Measurements from ENCODE around the gene PTCD2. TPM values are rescaled to one million over a fixed set of nuclear protein-coding genes. Genes with fewer than 3 reads are reported as not detected.
A peak's percentile ranks its signal among the peaks of the same experiment; 100 is the strongest.

Gene PTCD2
- total RNA-seq, 4 donors from 2014 or later: 4.8 to 10.2 (median 7.7) TPM

DNA sequence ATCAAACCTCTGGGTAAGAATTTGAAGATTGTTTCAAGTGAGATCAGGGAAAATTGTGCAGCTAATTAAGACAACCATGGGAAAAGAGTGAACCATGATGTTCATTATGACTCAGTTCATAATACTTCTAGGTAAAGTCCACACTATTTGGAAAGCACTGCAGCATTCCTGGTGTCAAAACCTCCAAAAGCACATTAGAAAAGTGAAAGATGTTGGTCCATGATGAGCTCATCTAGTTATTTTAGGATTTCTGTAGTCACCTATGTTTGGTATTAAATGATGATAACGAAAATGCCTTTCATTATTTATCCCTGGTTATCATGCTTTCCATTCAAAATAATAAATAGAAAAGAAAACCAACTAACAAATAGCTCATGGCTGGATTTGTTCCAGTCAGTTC is 49.1 kb downstream of the PTCD2 start:
- TF ChIP-seq, protein P1, sequence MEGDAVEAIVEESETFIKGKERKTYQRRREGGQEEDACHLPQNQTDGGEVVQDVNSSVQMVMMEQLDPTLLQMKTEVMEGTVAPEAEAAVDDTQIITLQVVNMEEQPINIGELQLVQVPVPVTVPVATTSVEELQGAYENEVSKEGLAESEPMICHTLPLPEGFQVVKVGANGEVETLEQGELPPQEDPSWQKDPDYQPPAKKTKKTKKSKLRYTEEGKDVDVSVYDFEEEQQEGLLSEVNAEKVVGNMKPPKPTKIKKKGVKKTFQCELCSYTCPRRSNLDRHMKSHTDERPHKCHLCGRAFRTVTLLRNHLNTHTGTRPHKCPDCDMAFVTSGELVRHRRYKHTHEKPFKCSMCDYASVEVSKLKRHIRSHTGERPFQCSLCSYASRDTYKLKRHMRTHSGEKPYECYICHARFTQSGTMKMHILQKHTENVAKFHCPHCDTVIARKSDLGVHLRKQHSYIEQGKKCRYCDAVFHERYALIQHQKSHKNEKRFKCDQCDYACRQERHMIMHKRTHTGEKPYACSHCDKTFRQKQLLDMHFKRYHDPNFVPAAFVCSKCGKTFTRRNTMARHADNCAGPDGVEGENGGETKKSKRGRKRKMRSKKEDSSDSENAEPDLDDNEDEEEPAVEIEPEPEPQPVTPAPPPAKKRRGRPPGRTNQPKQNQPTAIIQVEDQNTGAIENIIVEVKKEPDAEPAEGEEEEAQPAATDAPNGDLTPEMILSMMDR (IDR thresholded peaks at IDR 0.05): no peak
- no peak for DNase-seq (ENCODE audit: low spot score)
- ATAC-seq (ENCODE audit: low FRiP score): no peak

DNA sequence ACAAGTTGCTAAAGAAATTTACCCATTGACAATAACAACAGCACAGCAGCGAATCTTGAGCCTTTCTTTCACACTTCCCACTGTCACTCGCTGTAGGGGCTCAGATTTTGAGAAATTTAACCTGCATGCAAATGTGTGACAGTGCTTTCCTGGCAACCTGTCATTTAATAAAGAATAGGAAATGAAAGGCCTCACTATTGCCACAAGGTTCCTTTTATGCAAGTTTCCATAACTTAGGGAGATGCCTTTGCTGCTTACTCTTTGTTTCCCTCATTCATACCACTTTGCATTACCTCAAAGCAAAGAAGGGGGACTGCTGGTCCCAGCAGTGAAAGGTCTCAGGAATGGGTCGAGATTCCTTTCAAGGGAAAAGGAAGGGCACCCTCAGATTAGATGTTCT is 49.5 kb downstream of the PTCD2 start:
- no peak for DNase-seq (ENCODE audit: low spot score)
- TF ChIP-seq, protein P1 (IDR thresholded peaks at IDR 0.05): no peak
- no peak for ATAC-seq (ENCODE audit: low FRiP score)

DNA sequence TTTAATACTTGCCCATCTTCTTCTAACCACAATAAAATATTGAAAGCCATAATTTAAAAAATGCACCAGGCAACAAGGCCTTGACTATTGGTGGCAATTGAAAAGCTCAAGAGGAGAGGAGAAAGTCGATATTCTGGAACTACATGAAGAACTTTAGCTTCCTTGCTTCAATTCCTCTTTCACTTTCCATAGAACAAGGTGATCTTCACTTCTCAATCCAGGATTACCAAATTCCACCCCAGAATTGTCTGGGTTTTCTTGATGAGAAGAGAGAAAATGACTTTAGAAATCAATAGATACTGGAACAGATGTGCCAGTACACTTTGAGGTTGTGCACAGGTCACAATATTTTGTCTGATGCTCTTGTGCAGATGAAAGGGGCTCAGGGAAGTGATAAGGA is 52.2 kb downstream of the PTCD2 start:
- ATAC-seq (ENCODE audit: low FRiP score) (no peak), DNase-seq (ENCODE audit: low spot score) (no peak)
- TF ChIP-seq, protein P1 (IDR thresholded peaks at IDR 0.05): no peak

DNA sequence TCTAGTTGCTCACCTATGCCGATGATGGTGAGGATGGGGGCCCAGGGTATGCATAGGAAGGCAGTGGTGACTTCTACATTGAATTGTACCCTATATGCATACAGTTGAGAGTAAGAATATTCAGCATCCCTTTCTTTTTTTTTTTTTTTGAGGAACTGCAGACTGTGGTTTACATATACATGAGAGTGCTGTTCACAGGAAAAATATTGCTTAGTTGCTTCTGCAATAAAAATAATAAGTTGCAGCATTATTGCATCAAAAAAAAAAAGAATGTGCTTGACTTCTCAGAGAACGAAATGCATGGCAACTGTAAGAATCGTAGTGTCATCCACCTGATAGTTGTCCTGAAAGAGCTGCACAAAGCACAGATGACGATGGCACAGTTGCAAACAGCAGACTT is 52.8 kb downstream of the PTCD2 start:
- ATAC-seq (ENCODE audit: low FRiP score) (no peak), DNase-seq (ENCODE audit: low spot score) (no peak)
- TF ChIP-seq, protein P1 (IDR thresholded peaks at IDR 0.05): no peak

DNA sequence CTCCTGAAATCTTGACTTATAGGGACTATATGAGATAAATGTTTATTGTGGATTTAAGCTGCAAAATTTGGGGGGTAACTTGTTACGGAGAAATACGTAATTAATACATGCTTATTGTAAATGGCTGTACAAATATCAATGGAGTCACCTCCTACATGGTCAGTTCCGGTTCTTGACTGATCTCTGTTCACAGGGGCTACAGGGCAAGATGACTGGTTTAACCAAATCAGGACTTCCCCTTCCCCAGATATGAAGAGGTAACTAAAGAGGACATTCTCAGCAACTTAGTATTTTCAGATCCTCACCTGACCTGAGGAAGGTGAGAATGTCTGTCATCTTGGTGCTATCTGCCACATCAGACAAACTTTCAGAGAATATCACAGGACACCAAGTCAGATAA is 54.7 kb downstream of the PTCD2 start:
- TF ChIP-seq, protein P1 (IDR thresholded peaks at IDR 0.05): no peak
- DNase-seq (ENCODE audit: low spot score) (no peak), ATAC-seq (ENCODE audit: low FRiP score) (no peak)

DNA sequence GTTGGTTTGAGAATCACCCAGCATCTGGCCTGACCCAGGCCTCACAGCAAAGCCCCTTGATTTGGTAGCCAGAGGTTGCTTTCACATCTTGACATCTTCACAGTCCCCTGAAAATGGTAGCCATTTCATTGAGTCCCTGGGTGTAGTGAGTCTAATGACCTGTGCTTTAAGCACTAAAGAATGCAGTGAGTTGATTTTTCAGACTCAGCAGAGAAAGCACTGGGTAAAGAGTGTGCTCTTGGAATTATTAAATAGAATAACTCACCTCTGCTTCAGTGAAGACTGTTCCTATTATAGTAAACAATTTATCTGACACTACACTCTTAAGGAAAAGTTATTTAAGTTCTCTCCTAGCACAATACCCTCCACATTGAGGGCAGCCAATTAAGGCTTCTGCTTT is 56.2 kb downstream of the PTCD2 start:
- TF ChIP-seq, protein P1 (IDR thresholded peaks at IDR 0.05): no peak
- ATAC-seq (ENCODE audit: low FRiP score) (no peak), DNase-seq (ENCODE audit: low spot score) (no peak)

DNA sequence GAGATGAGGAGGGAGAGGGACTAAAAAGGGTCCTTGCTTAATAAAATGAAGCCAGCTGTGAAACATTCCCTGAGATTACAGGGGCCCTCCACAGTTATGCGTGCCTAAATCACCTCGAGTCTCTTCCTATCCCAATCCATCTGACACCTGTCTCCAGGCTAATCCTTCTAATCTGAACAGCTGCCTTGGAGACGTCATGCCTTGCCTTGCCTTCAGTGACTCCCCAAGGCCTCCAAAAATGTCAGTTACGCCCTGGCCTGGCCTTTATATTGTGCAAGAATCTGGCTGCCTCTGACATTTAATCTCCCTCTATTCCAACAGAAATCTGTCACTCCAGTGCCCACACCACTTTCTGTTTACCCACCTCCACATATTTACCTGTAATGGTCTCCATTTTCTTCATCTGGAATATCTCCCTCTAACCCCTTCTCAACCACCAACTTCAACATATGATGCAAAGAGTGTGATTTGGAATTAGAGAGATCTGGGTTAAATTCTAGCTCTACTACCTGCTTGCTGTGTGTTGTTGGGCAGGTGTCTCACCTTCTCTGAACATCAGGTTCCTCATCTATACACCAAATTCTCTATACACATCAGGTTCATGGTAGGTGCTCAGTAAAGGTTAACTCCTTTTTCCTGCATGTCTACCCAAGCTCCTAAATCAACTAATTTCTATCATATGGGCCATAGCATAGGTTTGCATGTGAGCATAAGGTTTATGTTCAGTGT is 57.9 kb downstream of the PTCD2 start:
- TF ChIP-seq, protein P1 (IDR thresholded peaks at IDR 0.05): no peak
- ATAC-seq (ENCODE audit: low FRiP score) (peak; percentile 84), DNase-seq (ENCODE audit: low spot score) (no peak)
